Neural crest cell (in vitro differentiated cells): ENCODE measurements around the gene SIPA1L3. TPM values are rescaled to one million over a fixed set of nuclear protein-coding genes. Genes with fewer than 3 reads are reported as not detected.

ENCODE experiments used
- DNase-seq: peaks from one replicate; pipeline ENCODE4 v3.0.0; 2021; ENCODE audit warnings: low read depth, mixed read lengths, low spot score
- H3K27ac Mint-ChIP-seq: one replicate; pipeline ENCODE4 v1.8.0; 2021; ENCODE audit warnings: mild to moderate bottlenecking, mixed read lengths; ENCODE audit not compliant: unreplicated experiment
- H3K27me3 Mint-ChIP-seq: 2 replicates; pipeline ENCODE4 v1.8.0; 2021; ENCODE audit warnings: low read depth, mild to moderate bottlenecking, mixed read lengths
- H3K36me3 Mint-ChIP-seq: 2 replicates; pipeline ENCODE4 v1.8.0; 2021; ENCODE audit warnings: low read depth, mild to moderate bottlenecking, mixed read lengths
- H3K4me1 Mint-ChIP-seq: 2 replicates; pipeline ENCODE4 v1.8.0; 2021; ENCODE audit warnings: mixed read lengths
- H3K4me3 Mint-ChIP-seq: one replicate; pipeline ENCODE4 v1.8.0; 2021; ENCODE audit warnings: mild to moderate bottlenecking, mixed read lengths
- H3K9me3 Mint-ChIP-seq: 2 replicates; pipeline ENCODE4 v1.8.0; 2021; ENCODE audit warnings: mixed read lengths
- total RNA-seq: library from RNA; stranded (reverse); gene quantifications from 2 replicates; pipeline ENCODE4 v1.2.1, GENCODE V29; 2021
- TF ChIP-seq, protein P1 (sequence below): fragments of 200-600 bp; sonication (generic); conservative IDR thresholded peaks from 2 replicates; pipeline ENCODE4 v1.5.0; 2021; ENCODE audit warnings: antibody characterized with exemption, mild to moderate bottlenecking

Gene SIPA1L3
- total RNA-seq, 1 donor from 2014 or later: 41.2 TPM

DNA sequence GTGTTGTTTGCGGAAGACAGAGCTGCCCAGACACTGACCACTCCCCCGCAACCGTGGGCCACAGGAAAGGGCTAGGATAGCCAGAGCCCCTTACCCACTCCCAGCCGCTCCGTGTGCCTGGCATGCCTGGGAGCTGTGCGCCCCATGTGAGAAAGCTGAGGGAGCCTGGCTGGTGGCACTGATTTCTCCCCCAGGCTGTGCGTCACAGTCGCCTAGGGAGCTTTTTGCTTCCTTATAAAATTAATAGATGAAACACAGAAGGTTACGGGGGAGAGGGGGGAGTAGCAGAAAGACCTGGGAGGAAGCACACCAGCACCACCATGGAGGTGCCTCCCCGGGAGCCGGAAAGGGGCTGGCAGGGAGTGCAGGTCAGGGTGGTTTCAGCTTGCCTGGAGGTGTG is 292.3 kb downstream of the SIPA1L3 start:
- H3K4me3 Mint-ChIP-seq: no peak overlapping the region

DNA sequence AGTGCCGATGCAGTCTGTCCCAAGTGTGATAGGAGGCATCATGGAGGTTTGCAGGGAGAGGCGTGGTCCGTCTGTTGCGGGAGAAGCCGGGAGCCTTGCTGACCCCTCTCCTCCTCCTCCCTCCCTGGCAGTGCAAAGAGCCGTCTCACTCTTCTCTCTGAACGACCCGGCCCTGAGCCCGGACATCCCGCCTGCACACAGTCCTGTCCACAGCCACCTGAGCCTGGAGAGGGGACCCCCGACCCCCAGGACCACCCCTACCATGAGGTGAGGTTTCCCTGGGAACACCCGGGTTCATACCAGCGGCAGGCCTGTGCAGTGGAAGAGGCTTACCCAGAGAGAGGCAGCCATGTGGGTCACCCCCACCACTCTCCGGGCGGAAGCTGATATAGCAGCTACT is 294.7 kb downstream of the SIPA1L3 start:
- Mint-ChIP-seq H3K27ac (no peak overlapping the region), H3K27me3 (no peaks in the 10 kb centered on the region), H3K4me3 (no peak overlapping the region), H3K9me3 (no peaks in the 10 kb centered on the region), H3K4me1 (no peaks in the 10 kb centered on the region), H3K36me3 (peaks cover 2% of the 10 kb centered on the region)
- TF ChIP-seq, protein P1, sequence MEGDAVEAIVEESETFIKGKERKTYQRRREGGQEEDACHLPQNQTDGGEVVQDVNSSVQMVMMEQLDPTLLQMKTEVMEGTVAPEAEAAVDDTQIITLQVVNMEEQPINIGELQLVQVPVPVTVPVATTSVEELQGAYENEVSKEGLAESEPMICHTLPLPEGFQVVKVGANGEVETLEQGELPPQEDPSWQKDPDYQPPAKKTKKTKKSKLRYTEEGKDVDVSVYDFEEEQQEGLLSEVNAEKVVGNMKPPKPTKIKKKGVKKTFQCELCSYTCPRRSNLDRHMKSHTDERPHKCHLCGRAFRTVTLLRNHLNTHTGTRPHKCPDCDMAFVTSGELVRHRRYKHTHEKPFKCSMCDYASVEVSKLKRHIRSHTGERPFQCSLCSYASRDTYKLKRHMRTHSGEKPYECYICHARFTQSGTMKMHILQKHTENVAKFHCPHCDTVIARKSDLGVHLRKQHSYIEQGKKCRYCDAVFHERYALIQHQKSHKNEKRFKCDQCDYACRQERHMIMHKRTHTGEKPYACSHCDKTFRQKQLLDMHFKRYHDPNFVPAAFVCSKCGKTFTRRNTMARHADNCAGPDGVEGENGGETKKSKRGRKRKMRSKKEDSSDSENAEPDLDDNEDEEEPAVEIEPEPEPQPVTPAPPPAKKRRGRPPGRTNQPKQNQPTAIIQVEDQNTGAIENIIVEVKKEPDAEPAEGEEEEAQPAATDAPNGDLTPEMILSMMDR: no peak
- DNase-seq: no peak

More for the DNA sequence above, 292.3 kb downstream of the SIPA1L3 start:
- TF ChIP-seq, protein P1: no peak
- Mint-ChIP-seq H3K27me3 (no peaks in the 10 kb centered on the region), H3K9me3 (no peaks in the 10 kb centered on the region), H3K36me3 (peaks cover 10% of the 10 kb centered on the region), H3K27ac (no peak overlapping the region), H3K4me1 (no peaks in the 10 kb centered on the region)
- no peak for DNase-seq

DNA sequence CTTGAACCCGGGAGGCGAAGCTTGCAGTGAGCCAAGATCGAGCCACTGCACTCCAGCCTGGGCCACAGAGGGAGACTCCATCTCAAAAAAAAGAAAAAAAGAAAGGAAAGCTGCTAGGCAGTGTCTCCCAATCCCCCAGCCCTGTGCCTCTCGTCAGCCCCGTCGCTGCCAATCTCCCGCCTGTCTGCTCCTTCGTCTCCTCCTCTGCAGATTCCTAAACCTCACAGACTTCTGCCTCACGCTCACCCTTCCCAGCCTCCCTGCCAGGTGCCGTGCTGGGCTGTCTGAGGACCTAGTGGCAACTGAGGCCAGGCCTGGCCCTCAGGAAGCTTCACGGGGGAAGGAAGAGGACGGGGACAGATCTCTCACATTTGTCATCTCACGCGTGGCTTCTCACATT is 295.5 kb downstream of the SIPA1L3 start:
- TF ChIP-seq, protein P1: no peak
- Mint-ChIP-seq H3K27me3 (no peaks in the 10 kb centered on the region), H3K4me1 (no peaks in the 10 kb centered on the region), H3K9me3 (no peaks in the 10 kb centered on the region), H3K36me3 (peaks cover 2% of the 10 kb centered on the region), H3K4me3 (peak overlapping the region; percentile 34), H3K27ac (no peak overlapping the region)
- no peak for DNase-seq

DNA sequence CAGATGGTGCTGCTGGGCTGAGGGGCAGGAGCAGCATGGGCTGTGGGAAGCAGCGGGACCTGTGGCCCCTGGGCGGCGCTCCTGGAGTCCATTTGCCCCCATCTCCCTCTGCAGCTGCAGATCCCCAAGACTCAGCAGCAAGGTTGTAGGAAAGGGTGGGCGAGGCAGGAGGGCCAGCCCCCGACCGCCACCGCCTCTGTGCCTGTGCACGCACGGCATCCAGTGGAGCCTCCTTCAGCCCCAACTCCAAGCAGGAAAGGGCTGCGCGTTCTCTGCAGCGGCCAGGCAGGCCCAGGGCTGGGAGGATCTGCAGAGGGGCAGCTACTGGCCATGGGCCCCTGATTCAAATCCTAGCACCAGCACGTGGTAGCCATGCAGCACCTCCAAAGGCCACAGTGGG is 296.2 kb downstream of the SIPA1L3 start:
- DNase-seq: no peak
- no peaks in the 10 kb centered on the region for H3K9me3 Mint-ChIP-seq
- no peak overlapping the region for H3K4me3 Mint-ChIP-seq
- H3K27me3 Mint-ChIP-seq: no peaks in the 10 kb centered on the region
- no peaks in the 10 kb centered on the region for H3K4me1 Mint-ChIP-seq
- peaks cover 2% of the 10 kb centered on the region for H3K36me3 Mint-ChIP-seq
- TF ChIP-seq, protein P1: no peak
- H3K27ac Mint-ChIP-seq: no peak overlapping the region

DNA sequence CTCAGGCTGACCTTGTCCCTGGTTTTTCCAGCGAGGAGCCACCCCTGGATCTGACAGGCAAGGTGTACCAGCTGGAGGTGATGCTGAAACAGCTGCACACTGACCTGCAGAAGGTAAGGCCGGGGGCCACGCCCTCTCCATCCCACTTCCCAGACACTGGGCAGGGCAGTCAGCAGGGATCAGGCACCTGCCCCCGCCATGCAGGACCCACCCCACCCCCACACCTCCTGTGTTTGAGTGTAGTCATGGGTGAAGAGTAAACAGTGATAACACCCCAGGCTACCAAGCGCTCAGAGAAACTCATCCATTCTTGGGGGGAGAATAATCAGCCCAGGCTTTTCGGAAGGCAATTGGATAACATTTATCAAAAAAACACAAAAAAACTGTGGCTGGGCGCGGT is 297.1 kb downstream of the SIPA1L3 start:
- no peak for DNase-seq
- no peaks in the 10 kb centered on the region for H3K27me3 Mint-ChIP-seq
- H3K36me3 Mint-ChIP-seq: peaks cover 2% of the 10 kb centered on the region
- H3K4me3 Mint-ChIP-seq: no peak overlapping the region
- H3K4me1 Mint-ChIP-seq: no peaks in the 10 kb centered on the region
- TF ChIP-seq, protein P1: no peak
- H3K9me3 Mint-ChIP-seq: no peaks in the 10 kb centered on the region
- no peak overlapping the region for H3K27ac Mint-ChIP-seq

DNA sequence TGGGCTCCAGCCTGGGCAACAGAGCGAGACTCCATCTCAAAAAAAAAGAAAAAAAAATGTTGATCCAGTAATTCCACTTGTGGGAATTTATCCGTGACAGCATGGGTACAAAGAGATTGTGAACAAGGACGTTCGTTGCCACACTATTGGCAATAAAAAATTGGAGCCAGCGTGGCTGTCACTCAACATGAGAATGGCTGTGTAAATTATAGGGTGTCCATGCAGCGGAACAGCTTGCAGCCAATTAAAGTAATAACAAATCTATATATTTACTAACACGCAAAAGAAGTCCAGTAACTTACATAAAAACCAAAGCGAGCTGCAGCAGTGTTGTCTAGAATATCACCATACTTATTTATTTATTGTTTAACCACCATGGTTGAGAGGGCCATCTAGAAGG is 297.7 kb downstream of the SIPA1L3 start:
- H3K27me3 Mint-ChIP-seq: peaks cover 1% of the 10 kb centered on the region
- no peak overlapping the region for H3K4me3 Mint-ChIP-seq
- H3K27ac Mint-ChIP-seq: no peak overlapping the region
- no peak for DNase-seq
- H3K36me3 Mint-ChIP-seq: peaks cover 2% of the 10 kb centered on the region
- peaks cover 6% of the 10 kb centered on the region for H3K4me1 Mint-ChIP-seq
- H3K9me3 Mint-ChIP-seq: no peaks in the 10 kb centered on the region
- TF ChIP-seq, protein P1: no peak
